Measurements from ENCODE around the gene IGSF21. TPM values are rescaled to one million over a fixed set of nuclear protein-coding genes. Genes with fewer than 3 reads are reported as not detected.

IGSF21 gene
- total and polyA plus RNA-seq, 7 experiments from 2014 or later: not detected

DNA sequence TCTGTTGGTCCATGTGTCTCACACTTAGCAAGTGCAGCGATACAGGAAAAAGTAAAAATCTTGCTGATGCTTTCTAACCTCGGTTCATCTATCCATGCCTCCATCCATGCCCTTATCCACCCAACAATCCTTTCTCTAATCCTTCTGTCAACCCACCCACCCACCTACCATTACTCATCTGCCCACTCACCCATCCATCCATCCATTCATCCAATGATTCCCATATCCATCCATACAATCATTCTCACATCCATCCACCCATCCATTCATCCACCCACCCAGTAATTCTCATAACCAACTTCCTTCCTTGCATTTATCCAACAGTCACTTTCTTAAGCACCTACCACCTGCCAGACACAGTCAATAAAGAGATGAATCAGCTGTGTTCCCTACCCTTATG, 6.1 kb upstream of the IGSF21 start:
- Mint-ChIP-seq H3K36me3 (no peaks in the 10 kb centered on the region), H3K27ac (no peak overlapping the region), H3K9me3 (peaks cover 0 to 3% (median 0%) of the 10 kb centered on the region in 11 donors), H3K27me3 (peaks cover 8 to 43% (median 37%) of the 10 kb centered on the region in 5 donors), H3K4me3 (no peak overlapping the region), H3K4me1 (peaks cover 0 to 7% (median 0%) of the 10 kb centered on the region in 7 donors)
- ChIA-PET POLR2A (no interaction called here), CTCF (interaction anchor here (1.5 kb wide), 2 partner anchors 116 to 440 kb away, joined by 3 to 4 read pairs; no protein-coding TSS in a partner anchor)
- H3K4me1 ChIP-seq (ENCODE audit: control insufficient read depth in 2 of 2, insufficient read depth in 2 of 2, low read length in 2 of 2): no peaks in the 10 kb centered on the region
- no peak overlapping the region for H3K27ac ChIP-seq (ENCODE audit: low read depth, low read length)
- H3K36me3 ChIP-seq (ENCODE audit: control insufficient read depth in 2 of 3, insufficient read depth in 3 of 3, low read length in 3 of 3): no peaks in the 10 kb centered on the region
- H3K9me3 ChIP-seq (ENCODE audit: control insufficient read depth in 2 of 3, low read length in 3 of 3): no peaks in the 10 kb centered on the region
- H3K27me3 ChIP-seq (ENCODE audit: control insufficient read depth in 2 of 2, insufficient read depth in 2 of 2, low read length in 2 of 2): peaks cover 0 to 3% of the 10 kb centered on the region in 2 donors
- H3K4me3 ChIP-seq (ENCODE audit: low read length): no peak overlapping the region
- DNase-seq (no peak), ATAC-seq (no peak)
- intact Hi-C loops (cut with micrococcal nuclease): loop anchor here (2.0 kb wide), 2 partner anchors 441 to 449 kb away; no protein-coding TSS in a partner anchor

GRCh38 chr1:18103788-18104421, 3.7 kb upstream of the IGSF21 start:
- Mint-ChIP-seq H3K4me3 (no peak overlapping the region), H3K4me1 (peaks cover 0 to 16% (median 8%) of the 10 kb centered on the region in 7 donors), H3K27me3 (peaks cover 26 to 60% (median 50%) of the 10 kb centered on the region in 5 donors), H3K9me3 (peaks cover 0 to 3% (median 0%) of the 10 kb centered on the region in 11 donors), H3K27ac (no peak overlapping the region), H3K36me3 (peaks cover 0 to 7% (median 0%) of the 10 kb centered on the region in 5 donors)
- Histone ChIP-seq H3K27ac (ENCODE audit: low read depth, low read length) (no peak overlapping the region), H3K4me1 (ENCODE audit: control insufficient read depth in 2 of 2, insufficient read depth in 2 of 2, low read length in 2 of 2) (no peaks in the 10 kb centered on the region), H3K9me3 (ENCODE audit: control insufficient read depth in 2 of 3, low read length in 3 of 3) (no peaks in the 10 kb centered on the region), H3K27me3 (ENCODE audit: control insufficient read depth in 2 of 2, insufficient read depth in 2 of 2, low read length in 2 of 2) (peaks cover 0 to 4% of the 10 kb centered on the region in 2 donors), H3K36me3 (ENCODE audit: control insufficient read depth in 2 of 3, insufficient read depth in 3 of 3, low read length in 3 of 3) (no peaks in the 10 kb centered on the region), H3K4me3 (ENCODE audit: low read length) (no peak overlapping the region)
- ChIA-PET CTCF (no interaction called here), POLR2A (no interaction called here)
- intact Hi-C loops (cut with micrococcal nuclease): no loop called here
- no peak for DNase-seq
- no peak for ATAC-seq

DNA sequence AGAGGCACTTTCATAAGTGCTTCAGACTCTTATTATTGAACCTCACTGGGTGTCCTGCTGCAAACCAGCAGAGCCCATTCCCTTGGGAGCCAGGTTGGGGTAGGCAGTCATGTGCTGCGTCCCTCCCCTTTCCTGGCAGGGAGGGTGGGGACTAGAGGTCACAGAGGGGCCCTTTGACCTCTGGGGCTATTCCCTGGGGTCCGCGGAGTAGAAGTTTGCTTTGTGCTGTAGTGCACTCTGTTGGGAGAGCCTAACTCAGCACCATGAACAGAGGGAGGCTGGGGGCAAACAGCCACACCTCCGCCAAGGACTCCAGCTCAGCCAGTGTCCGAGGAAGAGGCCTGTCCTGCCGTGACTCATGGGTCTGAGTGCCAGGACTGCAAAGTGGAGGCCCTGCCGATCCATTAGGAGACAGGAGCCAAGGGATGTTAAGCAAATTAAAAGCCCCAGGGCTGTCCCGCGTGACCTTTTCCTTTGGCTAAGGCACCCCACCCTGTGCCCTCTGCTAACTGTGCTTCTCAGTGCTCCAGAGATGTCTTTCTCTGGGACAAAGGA, 3.0 kb upstream of the IGSF21 start:
- Mint-ChIP-seq H3K4me3 (no peak overlapping the region), H3K9me3 (peaks cover 0 to 3% (median 0%) of the 10 kb centered on the region in 11 donors), H3K4me1 (peaks cover 0 to 21% (median 8%) of the 10 kb centered on the region in 7 donors), H3K36me3 (peaks cover 0 to 7% (median 0%) of the 10 kb centered on the region in 5 donors), H3K27me3 (peaks cover 31 to 67% (median 54%) of the 10 kb centered on the region in 5 donors), H3K27ac (no peak overlapping the region)
- no peak overlapping the region for H3K4me3 ChIP-seq (ENCODE audit: low read length)
- H3K9me3 ChIP-seq (ENCODE audit: control insufficient read depth in 2 of 3, low read length in 3 of 3): no peaks in the 10 kb centered on the region
- intact Hi-C loops (cut with micrococcal nuclease): no loop called here
- peaks cover 0 to 7% of the 10 kb centered on the region in 2 donors for H3K27me3 ChIP-seq (ENCODE audit: control insufficient read depth in 2 of 2, insufficient read depth in 2 of 2, low read length in 2 of 2)
- ChIA-PET CTCF (no interaction called here), POLR2A (no interaction called here)
- H3K36me3 ChIP-seq (ENCODE audit: control insufficient read depth in 2 of 3, insufficient read depth in 3 of 3, low read length in 3 of 3): no peaks in the 10 kb centered on the region
- no peak overlapping the region for H3K27ac ChIP-seq (ENCODE audit: low read depth, low read length)
- DNase-seq (no peak), ATAC-seq (no peak)
- no peaks in the 10 kb centered on the region for H3K4me1 ChIP-seq (ENCODE audit: control insufficient read depth in 2 of 2, insufficient read depth in 2 of 2, low read length in 2 of 2)

DNA sequence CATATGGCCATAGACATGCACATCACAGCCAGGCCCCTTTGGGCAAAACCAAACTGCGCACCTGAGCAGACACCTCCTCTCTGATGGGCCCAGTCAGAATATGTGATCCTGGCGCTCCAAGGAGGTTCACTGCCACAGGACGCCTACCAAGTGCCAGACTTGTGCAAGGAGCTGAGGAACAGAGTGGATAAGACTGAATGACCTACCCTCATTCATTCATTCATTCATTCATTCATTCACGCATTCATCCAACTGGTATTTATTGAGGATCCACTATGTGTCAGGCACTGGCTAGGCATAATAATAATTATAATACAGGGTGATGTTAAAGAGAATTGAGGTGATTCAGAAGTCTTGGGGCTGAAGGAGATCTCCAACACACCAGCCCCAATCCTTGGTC, 2.4 kb upstream of the IGSF21 start:
- H3K36me3 ChIP-seq (ENCODE audit: control insufficient read depth in 2 of 3, insufficient read depth in 3 of 3, low read length in 3 of 3): no peaks in the 10 kb centered on the region
- H3K27me3 ChIP-seq (ENCODE audit: control insufficient read depth in 2 of 2, insufficient read depth in 2 of 2, low read length in 2 of 2): peaks cover 0 to 7% of the 10 kb centered on the region in 2 donors
- intact Hi-C loops (cut with micrococcal nuclease): no loop called here
- Mint-ChIP-seq H3K9me3 (peaks cover 0 to 3% (median 0%) of the 10 kb centered on the region in 11 donors), H3K36me3 (peaks cover 0 to 7% (median 0%) of the 10 kb centered on the region in 5 donors), H3K4me3 (no peak overlapping the region), H3K27ac (no peak overlapping the region), H3K4me1 (peaks cover 0 to 20% (median 8%) of the 10 kb centered on the region in 7 donors), H3K27me3 (peaks cover 36 to 73% (median 54%) of the 10 kb centered on the region in 5 donors)
- DNase-seq (no peak), ATAC-seq (no peak)
- H3K4me3 ChIP-seq (ENCODE audit: low read length): no peak overlapping the region
- H3K9me3 ChIP-seq (ENCODE audit: control insufficient read depth in 2 of 3, low read length in 3 of 3): no peaks in the 10 kb centered on the region
- no peaks in the 10 kb centered on the region for H3K4me1 ChIP-seq (ENCODE audit: control insufficient read depth in 2 of 2, insufficient read depth in 2 of 2, low read length in 2 of 2)
- no peak overlapping the region for H3K27ac ChIP-seq (ENCODE audit: low read depth, low read length)
- ChIA-PET POLR2A (no interaction called here), CTCF (no interaction called here)

- no peak for ATAC-seq
- H3K9me3 Mint-ChIP-seq: peaks cover 0 to 3% (median 0%) of the 10 kb centered on the region in 11 donors
- Histone ChIP-seq H3K9me3 (ENCODE audit: control insufficient read depth in 2 of 3, low read length in 3 of 3) (no peaks in the 10 kb centered on the region), H3K27me3 (ENCODE audit: control insufficient read depth in 2 of 2, insufficient read depth in 2 of 2, low read length in 2 of 2) (peaks cover 0 to 9% of the 10 kb centered on the region in 2 donors), H3K36me3 (ENCODE audit: control insufficient read depth in 2 of 3, insufficient read depth in 3 of 3, low read length in 3 of 3) (no peaks in the 10 kb centered on the region), H3K4me3 (ENCODE audit: low read length) (no peak overlapping the region), H3K4me1 (ENCODE audit: control insufficient read depth in 2 of 2, insufficient read depth in 2 of 2, low read length in 2 of 2) (no peaks in the 10 kb centered on the region), H3K27ac (ENCODE audit: low read depth, low read length) (no peak overlapping the region)
- CTCF ChIA-PET: no interaction called here
- H3K4me1 Mint-ChIP-seq: peaks cover 0 to 25% (median 17%) of the 10 kb centered on the region in 7 donors
- DNase-seq: no peak
- H3K27ac Mint-ChIP-seq: no peak overlapping the region
- intact Hi-C loops (cut with micrococcal nuclease): no loop called here
- H3K4me3 Mint-ChIP-seq: peak overlapping the region in 5 of 10 donors; percentile 3 to 73 (median 33)
- peaks cover 58 to 74% (median 65%) of the 10 kb centered on the region in 5 donors for H3K27me3 Mint-ChIP-seq
- H3K36me3 Mint-ChIP-seq: peaks cover 0 to 7% (median 0%) of the 10 kb centered on the region in 5 donors
- POLR2A ChIA-PET: no interaction called here
Measured at GRCh38 chr1:18108299-18109057, 880 bp downstream of the IGSF21 start.

DNA sequence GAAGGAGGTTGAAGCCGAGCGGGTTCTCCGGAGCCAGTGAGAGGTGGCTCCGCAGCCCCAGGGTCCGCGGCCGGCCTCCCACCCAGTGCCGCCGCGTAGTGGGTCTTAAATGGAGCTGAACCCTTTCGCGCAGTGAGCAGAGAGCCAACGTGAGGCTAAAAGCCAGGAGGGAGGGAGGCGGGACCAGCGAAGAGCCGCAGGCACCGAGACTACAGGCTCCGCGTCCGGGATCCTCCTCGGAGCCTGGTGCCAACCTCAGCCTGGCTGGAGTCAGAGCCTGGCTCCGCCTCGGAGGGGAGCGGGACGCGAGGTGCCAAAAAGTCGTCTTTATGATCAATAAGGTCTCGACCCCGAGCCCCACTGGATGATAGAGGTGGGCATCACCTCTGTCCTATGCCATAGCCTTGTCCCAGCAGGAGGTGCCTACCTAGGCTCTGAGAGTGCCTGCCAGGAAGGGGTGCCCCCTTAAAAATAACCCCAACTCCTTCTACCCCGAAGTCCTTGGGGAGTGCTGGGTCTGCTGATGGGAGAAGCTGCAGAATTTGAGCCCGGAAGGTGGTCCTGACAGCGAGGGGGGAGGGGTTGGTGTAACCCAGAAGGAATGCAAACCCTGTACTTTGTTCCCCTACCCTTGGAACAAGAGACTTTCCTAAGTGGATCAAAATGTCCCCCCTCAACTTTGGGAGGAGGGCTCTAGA, 1.6 kb downstream of the IGSF21 start:
- no peaks in the 10 kb centered on the region for H3K36me3 ChIP-seq (ENCODE audit: control insufficient read depth in 2 of 3, insufficient read depth in 3 of 3, low read length in 3 of 3)
- peaks cover 0 to 9% of the 10 kb centered on the region in 2 donors for H3K27me3 ChIP-seq (ENCODE audit: control insufficient read depth in 2 of 2, insufficient read depth in 2 of 2, low read length in 2 of 2)
- peak overlapping the region in 3 of 10 donors; percentile 24 to 80 (median 35) for H3K4me3 Mint-ChIP-seq
- no peak overlapping the region for H3K27ac Mint-ChIP-seq
- peaks cover 58 to 74% (median 64%) of the 10 kb centered on the region in 5 donors for H3K27me3 Mint-ChIP-seq
- no peaks in the 10 kb centered on the region for H3K4me1 ChIP-seq (ENCODE audit: control insufficient read depth in 2 of 2, insufficient read depth in 2 of 2, low read length in 2 of 2)
- ChIA-PET POLR2A (no interaction called here), CTCF (no interaction called here)
- H3K27ac ChIP-seq (ENCODE audit: low read depth, low read length): no peak overlapping the region
- no peaks in the 10 kb centered on the region for H3K9me3 ChIP-seq (ENCODE audit: control insufficient read depth in 2 of 3, low read length in 3 of 3)
- DNase-seq (no peak), ATAC-seq (no peak)
- peaks cover 0 to 3% (median 0%) of the 10 kb centered on the region in 11 donors for H3K9me3 Mint-ChIP-seq
- H3K4me1 Mint-ChIP-seq: peaks cover 0 to 25% (median 17%) of the 10 kb centered on the region in 7 donors
- peaks cover 0 to 7% (median 0%) of the 10 kb centered on the region in 5 donors for H3K36me3 Mint-ChIP-seq
- intact Hi-C loops (cut with micrococcal nuclease): no loop called here
- H3K4me3 ChIP-seq (ENCODE audit: low read length): no peak overlapping the region
